ENCODE measurements around the gene SEPTIN3.
A peak's percentile ranks its signal among the peaks of the same experiment; 100 is the strongest.

The SEPTIN3 gene

DNA sequence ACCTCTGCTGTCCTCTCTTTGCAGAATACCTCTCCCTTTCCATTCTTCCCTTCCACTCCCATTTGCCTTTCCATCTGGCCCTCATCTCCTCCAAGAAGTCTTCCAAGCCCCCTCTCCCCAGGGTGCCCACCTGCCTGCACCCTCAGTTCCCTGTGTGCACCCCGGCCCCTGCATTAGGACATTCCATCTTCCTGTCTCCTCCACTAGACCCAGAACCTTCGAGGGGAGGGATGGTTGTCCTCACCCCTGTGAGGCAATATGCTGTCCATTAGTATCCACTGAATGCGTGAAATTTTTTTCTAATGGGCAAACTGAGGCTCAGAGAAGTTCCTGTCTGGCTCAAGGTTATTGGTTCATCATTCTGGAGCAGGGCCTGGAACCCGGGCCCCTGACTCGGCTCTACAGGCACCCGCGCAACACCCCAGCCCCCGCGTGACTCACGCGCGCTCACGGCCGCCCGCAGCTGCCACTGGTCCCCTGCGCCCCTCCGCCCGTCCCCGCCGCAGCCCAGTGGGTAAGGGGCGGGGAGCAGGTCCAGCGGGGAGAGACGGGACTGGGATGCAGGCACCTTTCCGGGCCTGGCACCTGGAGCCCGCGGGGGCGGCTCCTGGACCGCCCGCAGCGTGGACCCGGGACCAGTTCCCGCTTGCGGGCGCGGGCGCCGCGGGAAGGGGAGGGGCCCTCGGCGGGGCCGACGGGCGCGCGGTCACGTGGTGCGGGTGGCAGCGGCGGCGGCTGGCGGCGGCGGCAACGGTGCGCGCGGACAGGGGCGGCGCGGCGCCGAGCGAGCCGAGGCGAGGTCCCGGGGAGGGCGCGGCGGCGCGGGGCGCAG is 7.0 kb downstream of the SEPTIN3 start:
- DNase-seq: peak; percentile 53

DNA sequence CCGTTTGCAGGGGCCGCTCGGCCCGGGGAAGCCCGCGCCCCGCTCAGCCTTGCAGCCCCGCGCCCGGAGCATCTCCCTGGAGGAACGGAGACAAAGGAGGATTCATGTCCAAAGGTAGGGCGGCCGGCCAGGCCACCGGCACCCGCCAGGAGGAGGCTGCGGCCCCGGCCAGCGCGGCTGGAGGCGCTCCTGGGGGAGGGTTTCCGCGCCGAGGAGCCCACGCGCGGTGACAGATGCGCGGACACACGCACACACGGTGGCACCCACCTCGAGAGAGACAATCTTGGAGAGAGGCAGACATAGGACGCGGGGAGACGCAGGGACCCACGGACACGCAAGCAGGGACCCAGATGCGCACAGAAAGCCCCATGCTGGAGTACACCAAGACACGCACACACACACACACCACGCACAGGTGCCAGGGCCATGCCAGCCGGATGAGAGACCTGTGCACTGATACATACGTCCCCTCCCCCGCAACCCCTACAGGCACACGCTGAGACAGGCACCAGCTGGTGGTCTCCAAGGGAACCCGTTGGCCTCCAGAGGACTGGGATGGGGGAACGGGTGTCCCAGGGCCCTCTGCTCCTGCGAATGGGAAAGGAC is 7.8 kb downstream of the SEPTIN3 start:
- DNase-seq: no peak

DNA sequence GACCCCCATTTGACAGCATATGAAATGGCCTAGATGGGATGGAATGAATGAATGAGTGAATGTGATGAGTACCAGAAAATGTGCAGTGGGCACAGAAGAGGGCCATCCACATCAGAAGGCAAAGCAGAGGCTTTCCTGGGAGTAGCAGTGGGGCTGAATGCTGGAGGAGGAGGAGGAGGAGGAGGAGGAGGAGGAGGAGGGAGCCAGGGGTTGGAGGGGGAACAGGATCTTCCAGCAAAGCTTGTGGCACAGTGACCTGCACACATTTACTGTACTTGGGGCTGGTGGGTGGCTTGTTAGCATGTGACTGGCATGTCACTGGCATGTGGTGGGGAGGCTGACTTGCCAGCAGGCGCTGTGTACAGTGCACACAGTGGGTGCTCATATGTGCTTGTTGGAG is 9.5 kb downstream of the SEPTIN3 start:
- no peak for DNase-seq

DNA sequence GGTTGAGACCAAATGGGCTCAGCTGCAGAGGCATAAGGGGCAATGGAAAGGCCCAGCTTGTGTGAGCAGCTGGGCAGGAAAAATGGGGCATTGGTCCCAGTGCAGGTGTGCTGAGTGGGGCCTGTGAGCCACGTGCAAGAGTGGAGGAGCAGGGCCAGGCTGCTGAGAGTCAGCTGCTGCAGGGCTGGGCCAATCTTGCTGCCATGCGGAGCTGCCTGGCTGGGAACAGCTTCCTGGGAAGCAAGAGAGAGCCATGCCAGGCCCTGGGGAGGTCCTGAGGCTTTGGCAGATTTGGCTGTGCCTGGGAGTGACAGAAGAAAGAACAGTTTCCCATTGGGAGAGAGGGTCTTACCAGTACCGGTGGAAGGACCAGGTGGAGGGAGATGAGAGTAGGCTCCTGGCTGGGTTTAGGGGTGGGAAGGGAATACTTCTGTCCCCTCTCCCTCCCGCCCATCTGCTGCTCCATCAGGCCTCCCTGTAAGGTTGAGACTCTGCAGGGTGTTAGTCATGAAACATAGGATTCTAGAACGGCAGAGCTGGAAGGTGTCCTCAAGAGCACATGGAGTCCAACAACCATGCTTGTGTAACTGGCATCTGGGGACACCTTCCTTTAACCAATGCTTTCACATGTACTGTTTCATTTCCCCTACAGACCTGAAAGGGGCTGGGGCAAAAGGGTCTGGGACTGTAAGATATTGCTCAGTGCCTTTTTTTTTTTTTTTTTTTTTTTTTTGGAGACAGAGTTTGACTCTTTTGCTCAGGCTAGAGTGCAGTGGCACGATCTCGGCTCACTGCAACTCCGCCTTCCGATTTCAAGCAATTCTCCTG is 10.4 kb downstream of the SEPTIN3 start:
- DNase-seq: no peak

DNA sequence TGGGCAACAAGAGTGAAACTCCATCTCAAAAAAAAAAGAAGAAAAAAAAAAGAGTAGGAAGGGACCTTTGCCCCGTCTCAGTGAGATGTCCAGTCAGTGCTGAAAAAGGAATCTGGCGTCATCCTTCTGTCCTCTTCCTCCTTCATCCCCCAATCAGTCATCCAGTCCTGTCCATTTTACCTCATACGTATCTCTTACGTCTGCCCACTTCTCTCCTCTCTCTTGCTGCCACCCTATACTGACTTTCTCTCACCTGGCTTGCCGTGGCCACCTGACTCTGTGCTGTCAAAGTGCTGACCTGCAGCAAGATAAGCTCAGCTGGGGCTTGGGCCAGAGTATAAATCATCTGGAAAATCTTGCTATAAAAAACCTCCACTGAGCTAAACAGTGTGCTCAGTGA is 13.6 kb downstream of the SEPTIN3 start:
- no peak for DNase-seq

DNA sequence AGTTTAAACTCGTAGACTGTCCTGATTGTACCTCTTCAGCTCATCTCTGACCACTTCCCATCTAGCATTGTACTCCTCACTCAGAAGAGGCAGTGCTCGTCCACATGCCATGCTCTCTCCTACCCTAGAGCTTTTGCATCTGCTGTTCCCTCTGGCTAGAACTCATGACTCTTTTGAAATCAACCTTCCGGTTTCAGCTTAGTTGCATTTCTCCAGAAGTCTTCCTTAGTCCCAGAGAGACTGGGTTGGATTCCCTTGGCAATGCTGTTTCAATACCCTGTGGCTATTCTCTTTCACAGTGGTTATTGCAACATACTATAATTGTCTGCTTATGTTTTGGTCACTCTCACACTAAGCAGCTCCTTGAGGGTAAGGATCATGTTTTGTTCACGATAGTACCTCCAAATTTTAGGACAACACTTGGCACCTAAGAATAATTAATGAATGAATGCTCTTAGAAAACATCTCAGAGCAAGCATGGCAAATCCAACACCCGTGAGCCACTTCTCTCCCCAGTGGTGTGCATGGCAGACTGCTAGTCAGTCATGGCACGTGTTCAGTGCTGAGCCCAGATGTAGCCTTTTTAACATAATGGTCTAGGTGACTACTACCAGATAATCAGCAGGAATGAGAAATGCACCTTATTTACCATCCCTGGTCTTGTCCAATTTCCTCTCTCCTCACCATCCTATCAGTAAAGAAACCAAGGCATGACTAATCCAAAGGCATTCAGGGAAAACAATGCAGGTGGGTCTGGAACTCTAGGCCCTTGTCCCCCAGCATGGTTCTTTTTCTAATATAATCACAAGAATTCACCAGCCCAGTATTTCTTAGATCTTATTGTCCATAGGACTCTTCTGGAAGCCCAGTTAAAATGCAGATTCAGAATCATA is 14.5 kb downstream of the SEPTIN3 start:
- no peak for DNase-seq

DNA sequence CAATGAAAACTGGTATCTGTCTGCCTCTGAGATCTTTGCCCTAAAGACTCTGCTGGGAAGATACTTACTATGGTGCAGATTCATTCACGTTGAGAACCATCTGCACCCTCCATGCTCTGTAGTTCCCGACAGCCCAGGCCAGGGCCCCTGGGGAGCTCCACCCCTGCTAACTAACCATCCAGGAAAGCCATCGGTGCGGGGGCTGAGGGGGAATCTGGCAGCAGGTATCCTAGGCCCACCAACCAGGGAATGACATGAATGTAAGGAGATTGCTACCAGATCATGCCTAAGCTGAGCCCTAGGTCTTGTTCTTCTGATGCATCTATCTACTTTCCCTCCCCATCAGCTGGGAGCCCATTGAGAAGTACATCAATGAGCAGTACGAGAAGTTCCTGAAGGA is 18.0 kb downstream of the SEPTIN3 start:
- DNase-seq: no peak

DNA sequence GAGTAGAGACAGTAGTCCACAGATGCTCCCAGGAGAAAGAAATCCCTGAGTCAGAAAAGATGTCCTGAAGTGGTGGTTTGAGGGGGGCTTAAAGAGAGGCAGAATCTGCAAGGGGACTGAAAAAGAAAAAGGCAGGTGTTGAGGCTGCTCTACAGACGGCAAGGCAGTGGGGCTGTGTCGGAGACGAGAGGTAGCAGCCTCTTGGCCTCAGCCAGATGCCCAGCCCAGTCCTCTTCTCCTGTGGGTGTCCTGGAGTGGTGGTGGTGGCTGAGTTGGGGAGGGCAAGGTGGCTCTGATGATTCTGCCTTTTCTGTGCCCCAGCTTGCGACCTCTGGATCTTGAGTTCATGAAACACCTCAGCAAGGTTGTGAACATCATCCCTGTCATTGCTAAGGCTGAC is 20.0 kb downstream of the SEPTIN3 start:
- DNase-seq: no peak

DNA sequence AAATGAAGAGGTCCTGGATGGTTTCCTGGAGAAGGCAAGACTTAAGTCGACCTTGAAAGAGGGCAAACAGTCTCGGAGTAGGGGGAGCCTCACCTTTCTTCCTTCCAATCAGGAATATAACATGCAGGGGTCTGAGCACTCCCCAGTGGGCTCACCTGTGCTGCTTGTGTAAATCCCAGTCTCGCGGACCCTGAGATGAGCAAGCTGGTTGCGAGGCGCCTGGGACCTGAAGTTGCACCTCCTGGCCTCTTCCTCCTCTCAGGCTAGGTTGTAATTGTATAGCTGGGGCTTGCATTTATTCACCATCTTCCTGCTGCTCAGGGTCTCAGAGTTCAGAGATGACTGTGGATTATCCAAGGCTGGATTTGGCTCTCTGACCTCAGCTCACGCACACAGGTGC is 21.9 kb downstream of the SEPTIN3 start:
- DNase-seq: no peak

DNA sequence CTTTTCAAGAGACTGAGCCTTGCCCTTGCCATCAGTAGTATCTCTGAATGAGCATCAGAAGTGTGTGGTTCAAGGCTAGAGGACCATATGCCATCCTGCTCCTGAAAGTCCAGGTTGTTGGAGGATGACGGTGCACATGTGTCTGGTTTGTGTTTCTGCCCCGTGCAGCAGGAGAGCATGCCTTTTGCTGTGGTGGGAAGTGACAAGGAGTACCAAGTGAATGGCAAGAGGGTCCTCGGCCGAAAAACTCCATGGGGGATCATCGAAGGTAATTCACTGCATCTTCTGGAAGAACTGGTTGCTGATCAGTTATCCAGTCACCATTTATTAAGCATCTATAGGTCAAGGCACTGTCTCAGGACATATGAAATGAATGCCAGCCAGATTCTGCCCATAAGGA is 23.3 kb downstream of the SEPTIN3 start:
- DNase-seq: no peak

DNA sequence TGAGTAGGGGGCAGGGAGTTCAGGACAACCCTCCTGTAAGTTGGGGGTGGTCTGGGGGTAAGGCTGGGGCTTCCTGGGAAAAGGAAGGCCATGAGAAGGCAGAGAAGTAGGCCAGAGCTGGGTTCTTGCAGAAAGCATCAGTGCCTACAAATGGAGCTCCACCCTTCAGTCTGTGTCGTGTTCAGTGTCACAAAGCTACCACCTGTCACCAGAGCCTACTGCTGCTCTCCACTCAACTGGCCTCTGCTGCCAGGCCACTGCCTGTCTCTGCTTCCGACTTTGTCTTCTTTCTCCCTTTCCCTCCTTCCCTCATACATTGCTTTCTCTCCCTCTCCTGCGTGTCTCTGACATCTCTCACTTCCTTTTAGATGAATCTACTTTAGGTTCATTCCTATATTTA is 26.0 kb downstream of the SEPTIN3 start:
- DNase-seq: no peak

DNA sequence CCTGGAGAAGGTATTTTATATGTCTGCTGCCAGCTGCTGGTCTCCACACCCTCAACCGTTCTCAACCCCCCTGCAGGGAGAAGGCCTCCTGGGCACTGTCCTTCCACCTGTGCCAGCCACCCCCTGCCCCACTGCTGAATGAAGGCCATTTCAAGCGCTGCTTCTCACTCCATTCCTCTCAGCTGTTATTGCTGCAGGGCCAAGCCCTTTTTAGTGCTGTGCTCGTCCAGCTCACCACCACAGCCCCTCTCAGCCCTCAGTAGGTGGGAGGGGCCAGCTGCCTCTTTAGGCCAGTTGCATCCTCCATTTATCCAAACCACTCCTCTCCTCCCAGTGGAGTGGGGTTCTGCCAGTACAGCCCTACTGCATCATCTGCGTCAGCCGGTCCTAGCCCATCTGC is 27.6 kb downstream of the SEPTIN3 start:
- DNase-seq: no peak

DNA sequence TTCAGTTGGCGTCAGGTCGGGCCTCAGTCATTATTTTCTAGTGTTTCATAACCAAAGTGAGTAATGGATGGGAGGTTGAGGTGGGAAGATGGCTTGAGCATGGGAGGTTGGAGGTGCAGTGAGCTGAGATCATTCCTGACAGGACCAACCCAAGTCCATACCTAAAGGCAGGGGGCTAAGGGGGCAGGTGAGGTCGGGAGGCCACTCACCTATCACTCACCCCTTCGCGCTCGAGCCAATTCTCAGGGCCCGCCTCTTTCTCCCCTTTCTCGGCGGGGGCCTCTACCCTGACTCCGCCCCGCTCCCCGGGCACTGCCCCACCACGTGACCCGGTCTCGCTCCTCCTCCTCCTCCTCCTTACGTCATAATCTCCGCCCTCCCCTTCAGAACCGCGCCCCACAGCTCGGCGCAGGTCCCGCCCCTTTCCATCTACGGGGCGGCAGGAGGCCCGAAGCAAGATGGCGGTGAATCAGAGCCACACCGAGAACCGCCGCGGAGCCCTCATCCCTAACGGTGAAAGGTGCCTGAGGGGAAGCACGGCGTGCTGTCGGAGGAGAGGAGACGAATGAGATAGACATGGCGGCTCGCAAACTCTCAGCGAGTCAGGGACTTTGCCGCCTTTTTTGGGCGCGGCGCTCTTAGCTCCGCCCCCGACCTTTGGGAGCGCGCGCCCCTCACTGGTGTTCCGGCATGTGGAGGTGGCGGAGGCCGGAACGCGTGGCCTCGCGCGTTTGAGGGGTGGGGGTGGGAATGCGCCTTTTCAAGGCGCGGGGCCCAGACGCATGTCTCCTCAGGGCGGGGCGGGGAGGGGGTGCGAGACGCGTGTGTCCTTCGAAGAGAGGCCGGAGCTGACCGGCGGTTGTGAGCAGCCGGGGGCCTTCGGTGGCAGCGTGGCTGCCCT is 29.4 kb downstream of the SEPTIN3 start, which contains the start of gene WBP2NL:
Gene WBP2NL, plus strand, starts transcription at position 428 of the 901 bp plus-strand sequence. Its CDS starts 31 bp downstream, at position 459.
- peak; percentile 87 for DNase-seq

DNA sequence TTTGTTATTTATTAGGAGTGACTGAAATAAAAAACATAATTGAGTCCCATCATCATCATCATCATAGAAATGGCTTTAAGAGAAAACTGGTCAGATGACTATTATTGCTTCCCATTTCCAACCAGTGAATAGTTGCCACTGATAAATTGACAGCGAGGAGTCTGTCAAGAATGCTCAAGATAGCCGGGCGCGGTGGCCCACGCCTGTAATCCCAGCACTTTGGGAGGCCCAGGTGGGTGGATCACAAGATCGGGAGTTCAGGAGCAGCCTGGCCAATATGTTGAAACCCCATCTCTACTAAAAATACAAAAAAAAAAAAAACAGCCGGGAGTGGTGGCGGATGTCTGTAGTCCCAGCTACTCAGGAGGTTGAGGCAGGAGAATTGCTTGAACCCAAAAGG is 31.2 kb downstream of the SEPTIN3 start:
- DNase-seq: no peak

DNA sequence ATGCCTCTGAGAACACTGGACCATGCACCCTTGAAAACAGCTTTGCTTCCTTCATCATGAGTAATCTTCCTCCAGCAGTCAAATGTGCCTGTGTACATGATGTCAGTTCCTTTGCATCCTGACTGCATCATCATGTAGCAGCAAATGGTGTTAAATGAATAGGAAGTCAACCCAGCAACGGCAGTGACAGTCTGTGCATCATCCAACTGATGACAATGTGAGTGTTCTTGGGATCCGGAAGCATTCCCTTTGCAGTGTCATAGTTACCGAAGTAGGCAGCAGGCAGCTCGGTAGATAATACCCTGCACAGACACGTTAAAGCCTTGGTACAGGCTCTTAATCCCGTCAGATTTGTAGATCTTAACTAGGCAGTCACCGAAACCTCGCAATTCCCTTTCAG is 31.9 kb downstream of the SEPTIN3 start:
- no peak for DNase-seq

DNA sequence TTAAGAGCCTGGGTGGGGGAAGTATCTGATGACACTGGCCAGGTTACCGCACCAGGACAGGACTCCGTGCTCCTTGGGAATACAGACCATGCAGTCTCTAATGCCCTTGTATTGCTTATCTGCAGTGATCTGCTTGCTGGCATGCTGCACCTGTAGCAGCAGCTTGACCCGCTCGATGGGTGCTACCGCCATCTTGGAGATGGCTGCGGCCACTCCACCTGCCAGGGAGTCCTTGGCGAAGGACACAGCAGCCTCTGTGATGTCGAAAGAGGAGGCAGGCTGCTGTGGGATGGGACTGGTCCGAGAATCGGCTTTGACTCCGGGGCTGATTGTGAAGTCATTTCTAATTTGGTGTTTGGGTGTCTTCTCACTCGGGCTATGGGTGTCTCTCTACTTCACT is 32.5 kb downstream of the SEPTIN3 start:
- no peak for DNase-seq

DNA sequence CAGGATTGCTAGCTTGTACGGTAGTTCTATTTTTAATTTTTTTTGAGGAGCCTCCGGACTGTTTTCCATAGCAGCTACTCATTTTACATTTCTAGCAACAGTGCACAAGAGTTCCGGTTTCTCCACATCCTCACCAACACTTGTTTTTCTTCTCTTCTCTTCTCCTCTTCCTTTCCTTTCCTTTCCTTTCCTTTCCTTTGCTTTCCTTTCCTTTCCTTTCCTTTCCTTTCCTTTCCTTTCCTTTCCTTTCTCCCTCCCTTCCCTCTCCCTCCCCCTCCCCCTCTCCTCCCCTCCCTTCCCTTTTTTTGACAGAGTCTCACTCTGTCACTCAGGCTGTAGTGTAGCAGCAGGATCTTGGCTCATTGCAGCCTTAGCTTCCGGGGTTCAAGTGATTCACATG is 38.7 kb downstream of the SEPTIN3 start:
- no peak for DNase-seq

DNA sequence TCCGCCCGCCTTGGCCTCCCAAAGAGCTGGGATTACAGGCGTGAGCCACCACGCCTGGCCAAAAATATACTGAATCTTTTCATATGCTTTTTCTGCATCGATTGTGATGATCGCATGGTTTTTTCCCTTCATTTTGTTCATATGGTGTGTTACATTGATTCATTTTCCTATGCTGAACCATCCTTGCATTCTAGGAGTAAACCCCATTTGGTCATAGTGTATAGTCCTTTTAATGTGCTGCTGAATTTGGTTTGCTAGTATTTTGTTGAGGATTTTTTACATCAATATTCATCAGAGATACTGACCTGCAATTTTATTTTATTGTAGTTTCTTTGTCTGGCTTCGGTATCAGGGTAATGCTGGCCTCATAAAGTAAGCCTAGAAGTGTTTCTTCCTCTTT is 41.5 kb downstream of the SEPTIN3 start:
- no peak for DNase-seq

DNA sequence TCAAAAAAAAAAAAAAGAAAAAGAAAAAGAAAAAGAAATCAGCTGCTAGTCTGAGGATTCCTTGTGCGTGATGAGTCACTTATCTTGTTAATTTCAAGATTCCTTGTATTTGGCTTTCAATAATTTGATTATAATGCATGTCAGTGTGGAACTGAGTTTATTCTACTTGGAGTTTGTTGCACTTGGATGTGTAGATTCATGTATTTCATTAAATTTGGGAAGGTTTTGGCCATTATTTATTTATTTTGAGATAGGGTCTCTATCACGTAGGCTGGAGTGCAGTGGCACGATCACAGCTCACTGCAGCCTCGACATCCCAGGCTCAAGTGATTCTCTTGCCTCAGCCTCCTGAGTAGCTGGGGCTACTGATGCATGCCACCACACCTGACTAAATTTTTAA is 44.1 kb downstream of the SEPTIN3 start:
- no peak for DNase-seq

DNA sequence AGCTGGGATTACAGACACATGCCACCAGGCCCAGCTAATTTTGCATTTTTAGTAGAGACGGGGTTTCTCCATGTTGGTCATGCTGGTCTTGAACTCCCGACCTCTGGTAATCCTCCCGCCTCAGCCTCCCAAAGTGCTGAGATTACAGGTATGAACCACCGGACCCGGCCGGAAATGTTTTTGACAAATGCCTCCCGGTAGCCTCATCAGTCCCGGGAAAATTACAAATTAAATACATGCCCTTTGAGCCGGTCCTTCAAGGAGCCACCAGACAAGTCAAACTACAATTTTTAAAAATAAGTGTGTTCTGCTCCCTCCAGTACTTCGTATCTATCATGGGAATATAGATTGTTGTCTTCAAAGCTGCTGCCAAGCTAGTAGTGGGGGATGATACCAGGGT is 46.9 kb downstream of the SEPTIN3 start:
- DNase-seq: no peak

DNA sequence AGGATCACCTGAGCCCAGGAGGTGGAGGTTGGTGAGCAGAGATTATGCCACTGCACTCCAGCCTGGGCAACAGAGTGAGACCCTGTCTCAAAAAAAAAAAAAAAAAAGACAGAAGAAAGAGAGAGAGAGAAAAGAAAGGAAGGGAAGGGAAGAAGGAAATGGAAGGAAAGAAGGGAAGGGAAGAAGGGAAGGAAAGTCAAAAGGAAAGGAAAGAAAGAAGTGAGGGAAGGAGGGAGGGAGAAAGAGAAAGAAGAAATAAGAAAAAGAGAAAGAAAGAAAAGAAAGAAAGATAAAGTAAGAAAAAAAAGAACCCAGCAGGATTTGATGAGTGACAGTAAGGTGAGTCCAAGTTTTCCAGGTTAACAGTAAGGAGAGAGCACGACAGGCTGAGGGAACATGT is 49.0 kb downstream of the SEPTIN3 start:
- DNase-seq: no peak

Data from stimulated activated CD4-positive, alpha-beta T cell treated with anti-CD3 and anti-CD28 coated beads, Interleukin-4, amount 100 ng/mL, for 24 hours (primary cell).